Esophagus muscularis mucosa (tissue), 4 donors: Measurements from ENCODE around the gene ZMYM2. TPM values are rescaled to one million over a fixed set of nuclear protein-coding genes. Genes with fewer than 3 reads are reported as not detected.

ENCODE experiments used
- DNase-seq: peaks from one replicate; pipeline ENCODE4 v3.0.0-alpha.2; 2017; ENCODE audit errors: extremely low spot score
- H3K27ac ChIP-seq, 4 donors: fragments of 200-600 bp; sonication (generic); replicated peaks in 1 of 4; 1 replicate in 3 of 4; 2 replicates in 1 of 4; pipeline ENCODE4 v1.5.1; 2016 to 2019; ENCODE audit warnings: mild to moderate bottlenecking in 1 of 4
- H3K27me3 ChIP-seq, 4 donors: fragments of 200-600 bp; sonication (generic); one replicate each; pipeline versions ENCODE4 v1.5.1 to v1.6.0; 2016 to 2019
- H3K36me3 ChIP-seq, 4 donors: fragments of 200-600 bp; sonication (generic); one replicate each; pipeline ENCODE4 v1.5.1; 2016 to 2019
- H3K4me1 ChIP-seq, 4 donors: fragments of 200-600 bp; sonication (generic); one replicate each; pipeline ENCODE4 v1.5.1; 2016 to 2019
- H3K4me3 ChIP-seq, 4 donors: fragments of 200-600 bp; sonication (generic); 1 replicate in 2 of 4; 2 replicates in 2 of 4; pipeline ENCODE4 v1.5.1; 2016 to 2019; ENCODE audit warnings: mild to moderate bottlenecking in 4 of 4, moderate library complexity in 1 of 4
- H3K9me3 ChIP-seq, 4 donors: fragments of 200-600 bp; sonication (generic); 1 replicate in 3 of 4; 2 replicates in 1 of 4; pipeline ENCODE4 v1.5.1; 2016 to 2019
- EP300 ChIP-seq: sonication (generic); formaldehyde crosslinking; IDR thresholded peaks from one replicate; pipeline ENCODE4 v1.6.1; 2017; ENCODE audit warnings: antibody characterized with exemption
- POLR2A ChIP-seq: fragments of 450-650 bp; IDR thresholded peaks from one replicate; pipeline ENCODE4 v1.6.1; 2017; ENCODE audit warnings: antibody characterized with exemption, moderate library complexity, mild to moderate bottlenecking, low read depth
- POLR2AphosphoS5 ChIP-seq, 2 donors: sonication (generic); formaldehyde crosslinking; IDR thresholded peaks; one replicate each; pipeline ENCODE4 v1.6.1; 2017; ENCODE audit warnings: antibody characterized with exemption in 2 of 2
- WGBS: methylation state at CpG from one replicate; pipeline ENCODE4 v1.1.5; 2018; 5-methylcytosine and 5-hydroxymethylcytosine counted together
- intact Hi-C: fragments of 100-400 bp; cut with DNase I; formaldehyde crosslinking; loops from one replicate; pipeline ENCODE4 v1.15.1; 2023
- total RNA-seq, 4 donors: library from RNA; depleted of rRNA; stranded (reverse); fragments of >200 nt; gene quantifications; one replicate each; pipeline versions ENCODE4 v1.1.0 to v1.2.1, GENCODE V29; 2016
- TF ChIP-seq, protein P1 (sequence below), 3 experiments: fragments of 200-600 bp in 2 of 3; fragments of 450-650 bp in 1 of 3; sonication (generic) in 2 of 3; IDR thresholded peaks; one replicate each; pipeline ENCODE4 v1.5.1; 2017 to 2019; ENCODE audit warnings: antibody characterized with exemption in 3 of 3, mild to moderate bottlenecking in 2 of 3, moderate library complexity in 1 of 3

The ZMYM2 gene
- total RNA-seq, 4 donors from 2014 or later, result 36.8 to 49.4 (median 45.5) TPM

- 91% methylated on average over 2 of the region's 2 CpGs for WGBS
- Histone ChIP-seq H3K36me3 (peaks cover 13 to 48% (median 34%) of the 10 kb centered on the region in 4 donors), H3K9me3 (no peaks in the 10 kb centered on the region), H3K27ac (no peak overlapping the region), H3K27me3 (no peaks in the 10 kb centered on the region), H3K4me3 (no peak overlapping the region), H3K4me1 (peaks cover 10 to 36% (median 15%) of the 10 kb centered on the region in 4 donors)
- TF ChIP-seq POLR2A (no peak), POLR2AphosphoS5 (IDR thresholded peaks at IDR 0.05) (no peak), EP300 (no peak)
- TF ChIP-seq, protein P1, sequence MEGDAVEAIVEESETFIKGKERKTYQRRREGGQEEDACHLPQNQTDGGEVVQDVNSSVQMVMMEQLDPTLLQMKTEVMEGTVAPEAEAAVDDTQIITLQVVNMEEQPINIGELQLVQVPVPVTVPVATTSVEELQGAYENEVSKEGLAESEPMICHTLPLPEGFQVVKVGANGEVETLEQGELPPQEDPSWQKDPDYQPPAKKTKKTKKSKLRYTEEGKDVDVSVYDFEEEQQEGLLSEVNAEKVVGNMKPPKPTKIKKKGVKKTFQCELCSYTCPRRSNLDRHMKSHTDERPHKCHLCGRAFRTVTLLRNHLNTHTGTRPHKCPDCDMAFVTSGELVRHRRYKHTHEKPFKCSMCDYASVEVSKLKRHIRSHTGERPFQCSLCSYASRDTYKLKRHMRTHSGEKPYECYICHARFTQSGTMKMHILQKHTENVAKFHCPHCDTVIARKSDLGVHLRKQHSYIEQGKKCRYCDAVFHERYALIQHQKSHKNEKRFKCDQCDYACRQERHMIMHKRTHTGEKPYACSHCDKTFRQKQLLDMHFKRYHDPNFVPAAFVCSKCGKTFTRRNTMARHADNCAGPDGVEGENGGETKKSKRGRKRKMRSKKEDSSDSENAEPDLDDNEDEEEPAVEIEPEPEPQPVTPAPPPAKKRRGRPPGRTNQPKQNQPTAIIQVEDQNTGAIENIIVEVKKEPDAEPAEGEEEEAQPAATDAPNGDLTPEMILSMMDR (IDR thresholded peaks at IDR 0.05), result no peak
- DNase-seq, result no peak
- intact Hi-C loops, result no loop called here
These were observed 33.0 kb downstream of the ZMYM2 start for GRCh38 chr13:19991531-19991930.

- H3K27ac ChIP-seq, result no peak overlapping the region
- H3K9me3 ChIP-seq, result no peaks in the 10 kb centered on the region
- peaks cover 10 to 37% (median 13%) of the 10 kb centered on the region in 4 donors for H3K4me1 ChIP-seq
- intact Hi-C loops, result no loop called here
- no peaks in the 10 kb centered on the region for H3K27me3 ChIP-seq
- no peak overlapping the region for H3K4me3 ChIP-seq
- TF ChIP-seq EP300 (no peak), POLR2AphosphoS5 (IDR thresholded peaks at IDR 0.05) (no peak), POLR2A (no peak)
- TF ChIP-seq, protein P1 (IDR thresholded peaks at IDR 0.05), result no peak
- 95% methylated on average over 4 of the region's 4 CpGs for WGBS
- no peak for DNase-seq
- peaks cover 13 to 43% (median 32%) of the 10 kb centered on the region in 4 donors for H3K36me3 ChIP-seq
These were observed 34.5 kb downstream of the ZMYM2 start for GRCh38 chr13:19993024-19993423.

DNA sequence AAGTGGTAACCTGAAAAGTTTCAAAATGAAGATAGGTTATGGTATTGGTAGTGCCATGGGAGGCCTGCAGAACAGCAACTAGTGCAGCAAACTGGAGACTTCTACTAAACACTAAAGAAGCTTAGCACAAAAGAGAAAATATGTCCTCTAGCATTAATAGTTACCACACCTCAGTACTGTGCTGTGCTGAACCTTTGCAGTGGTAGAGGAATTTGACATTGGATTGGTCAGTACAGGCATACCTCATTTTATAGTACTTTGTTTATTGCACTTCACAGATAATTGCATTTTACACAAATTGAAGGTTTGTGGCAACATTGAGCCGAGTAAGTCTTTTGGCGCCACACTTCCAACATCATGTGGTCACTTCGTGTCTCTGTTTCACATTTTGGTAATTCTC lies 40.4 kb downstream of the ZMYM2 start:
- no peaks in the 10 kb centered on the region for H3K9me3 ChIP-seq
- no peak overlapping the region for H3K27ac ChIP-seq
- intact Hi-C loops, result no loop called here
- no peak for DNase-seq
- TF ChIP-seq, protein P1 (IDR thresholded peaks at IDR 0.05), result no peak
- TF ChIP-seq POLR2A (no peak), POLR2AphosphoS5 (IDR thresholded peaks at IDR 0.05) (no peak), EP300 (no peak)
- H3K4me3 ChIP-seq, result no peak overlapping the region
- no peaks in the 10 kb centered on the region for H3K27me3 ChIP-seq
- peaks cover 7 to 40% (median 31%) of the 10 kb centered on the region in 4 donors for H3K36me3 ChIP-seq
- H3K4me1 ChIP-seq, result peaks cover 3 to 23% (median 10%) of the 10 kb centered on the region in 4 donors
- WGBS, result 94% methylated on average over 3 of the region's 3 CpGs

GRCh38 chr13:20000062-20000552 lies 41.6 kb downstream of the ZMYM2 start:
- Histone ChIP-seq H3K27me3 (no peaks in the 10 kb centered on the region), H3K36me3 (peaks cover 0 to 39% (median 29%) of the 10 kb centered on the region in 4 donors), H3K9me3 (no peaks in the 10 kb centered on the region), H3K4me1 (peaks cover 3 to 24% (median 10%) of the 10 kb centered on the region in 4 donors), H3K4me3 (no peak overlapping the region), H3K27ac (no peak overlapping the region)
- TF ChIP-seq EP300 (no peak), POLR2A (no peak), POLR2AphosphoS5 (IDR thresholded peaks at IDR 0.05) (no peak)
- TF ChIP-seq, protein P1 (IDR thresholded peaks at IDR 0.05), result no peak
- WGBS, result 86% methylated on average over 5 of the region's 5 CpGs
- intact Hi-C loops, result no loop called here
- DNase-seq, result no peak
